Kidney (tissue), 14 donors: ENCODE measurements around the gene MIOS. TPM values are rescaled to one million over a fixed set of nuclear protein-coding genes. Genes with fewer than 3 reads are reported as not detected.
A peak's percentile ranks its signal among the peaks of the same experiment; 100 is the strongest.

Experiments
- DNase-seq, 5 donors: peaks; one replicate each; pipeline ENCODE4 v3.0.0-alpha.2; 2013 to 2020
- FAIRE-seq: peaks from 2 replicates; lab custom pipeline; 2012; peaks lifted over from hg19 to GRCh38; lab: Jason Lieb, UNC
- H3K27ac ChIP-seq, 2 donors: one replicate each; pipeline ENCODE4 v1.7.0; 2013; ENCODE audit warnings: low read depth in 2 of 2, low read length in 2 of 2, inconsistent platforms in 1 of 2
- H3K27me3 ChIP-seq: one replicate; pipeline ENCODE4 v1.7.1; 2013; ENCODE audit warnings: low read length, inconsistent platforms; ENCODE audit not compliant: control insufficient read depth, insufficient read depth
- H3K36me3 ChIP-seq, 3 donors: one replicate each; pipeline versions ENCODE4 v1.7.0 to v1.7.1; 2013; ENCODE audit warnings: low read length in 3 of 3, control low read depth in 1 of 3, inconsistent platforms in 1 of 3; ENCODE audit not compliant: insufficient read depth in 3 of 3, control insufficient read depth in 2 of 3
- H3K4me1 ChIP-seq, 3 donors: one replicate each; pipeline versions ENCODE4 v1.7.0 to v1.7.1; 2013; ENCODE audit warnings: low read length in 3 of 3, inconsistent platforms in 1 of 3, low read depth in 1 of 3; ENCODE audit not compliant: control insufficient read depth in 2 of 3, insufficient read depth in 2 of 3
- H3K4me3 ChIP-seq, 3 donors: one replicate each; pipeline versions ENCODE4 v1.7.0 to v1.8.1; 2013; ENCODE audit warnings: low read length in 3 of 3, control low read depth in 1 of 3, inconsistent platforms in 1 of 3
- H3K9ac ChIP-seq, 3 donors: one replicate each; pipeline versions ENCODE4 v1.7.0 to v1.7.1; 2013; ENCODE audit warnings: low read length in 3 of 3, control low read depth in 1 of 3, inconsistent platforms in 1 of 3
- H3K9me3 ChIP-seq, 3 donors: one replicate each; pipeline versions ENCODE4 v1.7.0 to v1.7.1; 2013; ENCODE audit warnings: low read length in 3 of 3, control low read depth in 1 of 3, inconsistent platforms in 1 of 3; ENCODE audit not compliant: control insufficient read depth in 2 of 3, insufficient read depth in 1 of 3
- intact Hi-C: fragments of 100-400 bp; cut with DNase I; formaldehyde crosslinking; loops from one replicate; pipeline ENCODE4 v1.11.1; 2022
- polyA plus RNA-seq: library from polyadenylated mRNA; stranded (reverse); fragments of 350-450 nt; fragmentation: Illumina TruSeq; extraction: RNeasy Lipid Tissue Mini Kit (QIAGEN cat#74804); gene quantifications from one replicate; pipeline ENCODE4 v1.2.3, GENCODE V29; 2014; ENCODE audit warnings: low read depth, low replicate concordance; ENCODE audit not compliant: insufficient read depth
- total RNA-seq: library from RNA; stranded (reverse); fragmentation: NEBNext Ultra II Directional; extraction: Animal tissue kit (Norgen Biotek cat#: 25700); gene quantifications from one replicate; pipeline ENCODE4 v1.2.1, GENCODE V29; 2021
- TF ChIP-seq, protein P1 (sequence below): IDR thresholded peaks from 3 replicates; pipeline ENCODE4 v1.5.1; 2012; ENCODE audit warnings: mild to moderate bottlenecking, moderate library complexity, borderline replicate concordance; ENCODE audit not compliant: insufficient read depth; ENCODE audit errors: extremely low read depth
- donor health status: control.
- donor health status: control.
- donor health status: control.
- donor health status: control.
- donor health status: control.
- donor health status: DM: yes; HTN: yes; CAD: no.
- donor health status: Normal renal cell carcinoma (clear cell type).

The MIOS gene
- total and polyA plus RNA-seq, 2 donors from 2014 or later = 12.4 to 37.0 TPM

DNA sequence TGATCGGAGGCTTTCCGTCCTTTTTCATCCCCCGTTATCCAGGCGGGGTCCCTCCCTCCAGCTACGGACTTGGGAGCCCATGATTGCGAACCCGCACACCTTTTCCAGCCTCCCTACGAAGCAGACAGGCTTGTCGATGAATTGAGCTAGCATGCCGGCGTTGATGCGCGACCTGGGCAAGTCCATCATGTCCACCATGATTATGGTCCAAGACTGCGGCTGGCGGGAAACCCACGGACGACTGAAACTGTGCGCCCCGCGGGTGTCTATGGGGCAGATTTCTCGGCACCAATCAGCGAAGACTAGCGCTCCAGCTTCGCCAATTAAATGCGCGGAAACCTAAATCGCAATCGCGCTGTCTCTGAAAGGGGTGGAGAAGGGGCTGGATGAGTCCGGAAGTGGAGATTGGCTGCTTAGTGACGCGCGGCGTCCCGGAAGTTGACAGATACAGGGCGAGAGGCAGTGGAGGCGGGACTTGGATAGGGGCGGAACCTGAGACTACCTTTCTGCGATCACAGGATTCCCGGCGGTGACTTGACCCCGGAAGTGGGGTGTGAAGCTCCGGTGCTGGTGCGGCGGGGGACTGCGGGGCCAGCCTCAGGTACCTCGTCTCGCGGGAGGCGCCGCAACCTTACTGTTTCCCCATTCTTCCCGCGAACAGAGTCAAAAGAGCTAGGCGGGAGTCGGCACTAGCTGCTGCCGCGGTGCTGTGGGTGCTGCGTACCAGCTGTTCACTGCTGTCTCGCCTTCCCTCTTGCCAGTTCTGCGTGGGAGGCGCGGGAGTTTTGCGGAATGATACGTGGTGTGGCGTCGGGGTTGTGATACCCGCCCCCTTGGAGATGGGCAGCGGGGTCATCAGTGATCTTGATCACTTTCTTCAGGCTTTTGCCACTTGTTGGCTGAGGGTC lies 73.8 kb downstream of the MIOS start, which contains the start of gene UMAD1:
Gene UMAD1, plus strand, starts transcription at position 532 of the 908 bp plus-strand sequence. CDS start 32,620 bp downstream, outside the sequence.
- no peaks in the 10 kb centered on the region for H3K9me3 ChIP-seq
- H3K4me1 ChIP-seq = peaks cover 3 to 6% (median 5%) of the 10 kb centered on the region in 3 donors
- peak within 1 kb of the TSS; percentile 92 to 99 (median 96) for H3K4me3 ChIP-seq
- no peaks in the 10 kb centered on the region for H3K27me3 ChIP-seq
- peaks cover 0 to 3% (median 2%) of the 10 kb centered on the region in 3 donors for H3K36me3 ChIP-seq
- intact Hi-C loops = no loop called here
- H3K9ac ChIP-seq = peak within 1 kb of the TSS; percentile 74 to 98 (median 88)
- TF ChIP-seq, protein P1, sequence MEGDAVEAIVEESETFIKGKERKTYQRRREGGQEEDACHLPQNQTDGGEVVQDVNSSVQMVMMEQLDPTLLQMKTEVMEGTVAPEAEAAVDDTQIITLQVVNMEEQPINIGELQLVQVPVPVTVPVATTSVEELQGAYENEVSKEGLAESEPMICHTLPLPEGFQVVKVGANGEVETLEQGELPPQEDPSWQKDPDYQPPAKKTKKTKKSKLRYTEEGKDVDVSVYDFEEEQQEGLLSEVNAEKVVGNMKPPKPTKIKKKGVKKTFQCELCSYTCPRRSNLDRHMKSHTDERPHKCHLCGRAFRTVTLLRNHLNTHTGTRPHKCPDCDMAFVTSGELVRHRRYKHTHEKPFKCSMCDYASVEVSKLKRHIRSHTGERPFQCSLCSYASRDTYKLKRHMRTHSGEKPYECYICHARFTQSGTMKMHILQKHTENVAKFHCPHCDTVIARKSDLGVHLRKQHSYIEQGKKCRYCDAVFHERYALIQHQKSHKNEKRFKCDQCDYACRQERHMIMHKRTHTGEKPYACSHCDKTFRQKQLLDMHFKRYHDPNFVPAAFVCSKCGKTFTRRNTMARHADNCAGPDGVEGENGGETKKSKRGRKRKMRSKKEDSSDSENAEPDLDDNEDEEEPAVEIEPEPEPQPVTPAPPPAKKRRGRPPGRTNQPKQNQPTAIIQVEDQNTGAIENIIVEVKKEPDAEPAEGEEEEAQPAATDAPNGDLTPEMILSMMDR = no peak
- FAIRE-seq (peak; percentile 98), DNase-seq (peak; percentile 99 to 100 (median 99))
- peak within 1 kb of the TSS; percentile 87 to 94 for H3K27ac ChIP-seq

DNA sequence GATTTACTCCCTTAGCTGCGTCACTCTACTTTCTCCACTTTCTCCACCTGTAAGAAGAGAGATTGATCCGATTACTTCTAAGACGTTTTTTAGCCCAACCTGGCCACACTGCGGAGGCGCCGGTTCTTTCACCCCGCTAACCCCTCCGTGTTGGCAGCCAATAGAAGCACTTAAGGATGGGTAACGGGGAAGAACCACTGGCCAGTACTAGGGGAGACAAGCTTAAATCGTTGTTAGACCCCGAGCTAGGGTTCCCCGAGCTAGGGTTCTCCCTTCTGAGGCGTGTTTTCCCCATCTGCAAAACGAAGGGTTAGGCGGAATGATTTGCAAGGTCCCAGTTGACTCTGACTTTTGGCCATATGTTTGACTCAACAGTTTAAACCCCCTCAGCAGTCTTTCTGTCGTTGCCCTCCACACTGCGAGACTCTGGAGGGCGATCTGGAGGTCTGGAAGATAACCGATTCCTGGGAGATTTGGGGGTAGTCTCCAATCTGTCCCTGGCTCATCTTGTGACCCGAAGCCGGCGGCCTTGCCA lies 74.5 kb downstream of the MIOS start:
- H3K9ac ChIP-seq = peak overlapping the region; percentile 74 to 96 (median 88)
- no peaks in the 10 kb centered on the region for H3K27me3 ChIP-seq
- H3K9me3 ChIP-seq = no peaks in the 10 kb centered on the region
- intact Hi-C loops = no loop called here
- peaks cover 3 to 6% (median 5%) of the 10 kb centered on the region in 3 donors for H3K4me1 ChIP-seq
- peak overlapping the region; percentile 92 to 99 (median 96) for H3K4me3 ChIP-seq
- FAIRE-seq (no peak), DNase-seq (no peak)
- peaks cover 0 to 3% (median 0%) of the 10 kb centered on the region in 3 donors for H3K36me3 ChIP-seq
- TF ChIP-seq, protein P1 = no peak
- H3K27ac ChIP-seq = peak overlapping the region; percentile 87 to 94

DNA sequence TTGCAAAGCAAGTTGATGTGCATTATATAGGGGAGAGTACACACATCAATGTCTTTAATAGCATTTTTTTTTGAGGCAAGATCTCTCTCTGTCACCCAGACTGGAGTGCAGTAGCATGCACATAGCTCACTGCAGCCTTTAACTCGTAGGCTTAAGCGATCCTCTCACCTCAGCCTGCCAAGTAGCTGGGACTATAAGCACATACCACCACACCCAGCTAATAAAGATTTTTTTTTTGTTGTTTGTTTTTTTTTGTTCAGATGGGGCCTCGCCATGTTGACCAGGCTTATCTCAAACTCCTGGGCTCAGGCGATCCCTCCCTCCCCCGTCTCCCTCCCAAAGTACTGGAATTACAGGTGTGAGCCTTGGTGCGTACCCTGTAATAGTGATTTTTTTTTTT lies 75.4 kb downstream of the MIOS start:
- no peaks in the 10 kb centered on the region for H3K27me3 ChIP-seq
- no peaks in the 10 kb centered on the region for H3K9me3 ChIP-seq
- peak overlapping the region in 2 of 3 donors; percentile 92 to 96 for H3K4me3 ChIP-seq
- TF ChIP-seq, protein P1 = no peak
- H3K4me1 ChIP-seq = peaks cover 3 to 6% (median 5%) of the 10 kb centered on the region in 3 donors
- intact Hi-C loops = no loop called here
- H3K27ac ChIP-seq = no peak overlapping the region
- H3K36me3 ChIP-seq = peaks cover 0 to 3% (median 0%) of the 10 kb centered on the region in 3 donors
- FAIRE-seq (no peak), DNase-seq (no peak)
- H3K9ac ChIP-seq = no peak overlapping the region
